WTC11 (cell line): ENCODE measurements around the gene AMOTL1.

Experiments
- CREB1 ChIP-seq: sonication (generic); formaldehyde crosslinking; IDR thresholded peaks from 2 replicates; pipeline ENCODE4 v1.8.0; 2023; ENCODE audit warnings: mild to moderate bottlenecking, missing genetic modification reagents
- FOXJ3 ChIP-seq: sonication (generic); formaldehyde crosslinking; IDR thresholded peaks from 2 replicates; pipeline ENCODE4 v1.9.0; 2021; ENCODE audit warnings: missing genetic modification reagents, mild to moderate bottlenecking, borderline replicate concordance
- JAZF1 ChIP-seq: fragments of 250-450 bp; sonication (Bioruptor Pico); IDR thresholded peaks from 2 replicates; pipeline ENCODE4 v1.9.0; 2021; ENCODE audit warnings: moderate library complexity, mild to moderate bottlenecking, inconsistent platforms
- NR3C1 ChIP-seq: sonication (generic); formaldehyde crosslinking; conservative IDR thresholded peaks from 2 replicates; pipeline ENCODE4 v1.8.1; 2023; ENCODE audit warnings: low read depth, mild to moderate bottlenecking, missing genetic modification reagents
- TCF7 ChIP-seq: sonication (generic); formaldehyde crosslinking; IDR thresholded peaks from 2 replicates; pipeline ENCODE4 v1.8.0; 2022; ENCODE audit warnings: mild to moderate bottlenecking, low read depth, missing genetic modification reagents, moderate library complexity
- ZNF317 ChIP-seq: sonication (generic); formaldehyde crosslinking; IDR thresholded peaks from 2 replicates; pipeline ENCODE4 v1.8.1; 2023; ENCODE audit warnings: low read depth, mild to moderate bottlenecking, moderate library complexity, missing genetic modification reagents, borderline replicate concordance
- TF ChIP-seq, protein P1 (sequence below): sonication (generic); formaldehyde crosslinking; IDR thresholded peaks from 2 replicates; pipeline ENCODE4 v1.8.0; 2022; ENCODE audit warnings: mild to moderate bottlenecking, missing genetic modification reagents
- TF ChIP-seq, protein P2 (sequence below): sonication (generic); formaldehyde crosslinking; IDR thresholded peaks from 2 replicates; pipeline ENCODE4 v1.8.0; 2022; ENCODE audit warnings: mild to moderate bottlenecking, missing genetic modification reagents
- TF ChIP-seq, protein P3 (sequence below): sonication (generic); formaldehyde crosslinking; IDR thresholded peaks from 2 replicates; pipeline ENCODE4 v1.8.0; 2022; ENCODE audit warnings: mild to moderate bottlenecking, missing genetic modification reagents
- TF ChIP-seq, protein P4 (sequence below): fragments of 200-600 bp; IDR thresholded peaks from 2 replicates; pipeline ENCODE4 v1.8.0; 2022; ENCODE audit warnings: antibody characterized with exemption
- TF ChIP-seq, protein P5 (sequence below): fragments of 250-450 bp; sonication (Bioruptor Pico); IDR thresholded peaks from 2 replicates; pipeline ENCODE4 v1.9.0; 2021; ENCODE audit warnings: mild to moderate bottlenecking, borderline replicate concordance
- TF ChIP-seq, protein P6 (sequence below): sonication (generic); formaldehyde crosslinking; conservative IDR thresholded peaks from 2 replicates; pipeline ENCODE4 v1.8.1; 2023; ENCODE audit warnings: mild to moderate bottlenecking, low read depth, missing genetic modification reagents, moderate library complexity

DNA sequence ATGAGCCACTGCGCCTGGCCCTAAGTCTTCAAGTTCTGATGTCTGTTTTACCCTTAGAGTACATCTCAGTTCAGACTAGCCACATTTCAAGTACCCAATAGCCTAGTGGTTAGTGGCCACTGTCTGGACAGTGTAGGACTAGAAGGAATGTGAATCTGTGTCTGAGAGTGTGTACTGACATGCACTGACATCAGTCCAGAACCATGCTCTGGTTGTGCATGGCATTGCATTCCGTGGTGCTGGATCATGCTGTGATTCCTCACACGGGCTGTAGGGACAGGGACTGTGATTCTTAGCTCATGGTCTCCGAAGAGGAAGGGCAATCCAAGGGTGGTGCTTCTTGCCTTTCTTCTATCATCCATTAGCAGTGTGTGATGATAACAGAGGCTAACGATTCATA lies 41.1 kb downstream of the AMOTL1 start:
- TF ChIP-seq, protein P1, sequence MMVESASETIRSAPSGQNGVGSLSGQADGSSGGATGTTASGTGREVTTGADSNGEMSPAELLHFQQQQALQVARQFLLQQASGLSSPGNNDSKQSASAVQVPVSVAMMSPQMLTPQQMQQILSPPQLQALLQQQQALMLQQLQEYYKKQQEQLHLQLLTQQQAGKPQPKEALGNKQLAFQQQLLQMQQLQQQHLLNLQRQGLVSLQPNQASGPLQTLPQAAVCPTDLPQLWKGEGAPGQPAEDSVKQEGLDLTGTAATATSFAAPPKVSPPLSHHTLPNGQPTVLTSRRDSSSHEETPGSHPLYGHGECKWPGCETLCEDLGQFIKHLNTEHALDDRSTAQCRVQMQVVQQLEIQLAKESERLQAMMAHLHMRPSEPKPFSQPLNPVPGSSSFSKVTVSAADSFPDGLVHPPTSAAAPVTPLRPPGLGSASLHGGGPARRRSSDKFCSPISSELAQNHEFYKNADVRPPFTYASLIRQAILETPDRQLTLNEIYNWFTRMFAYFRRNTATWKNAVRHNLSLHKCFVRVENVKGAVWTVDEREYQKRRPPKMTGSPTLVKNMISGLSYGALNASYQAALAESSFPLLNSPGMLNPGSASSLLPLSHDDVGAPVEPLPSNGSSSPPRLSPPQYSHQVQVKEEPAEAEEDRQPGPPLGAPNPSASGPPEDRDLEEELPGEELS: no peak
- TF ChIP-seq, protein P2, sequence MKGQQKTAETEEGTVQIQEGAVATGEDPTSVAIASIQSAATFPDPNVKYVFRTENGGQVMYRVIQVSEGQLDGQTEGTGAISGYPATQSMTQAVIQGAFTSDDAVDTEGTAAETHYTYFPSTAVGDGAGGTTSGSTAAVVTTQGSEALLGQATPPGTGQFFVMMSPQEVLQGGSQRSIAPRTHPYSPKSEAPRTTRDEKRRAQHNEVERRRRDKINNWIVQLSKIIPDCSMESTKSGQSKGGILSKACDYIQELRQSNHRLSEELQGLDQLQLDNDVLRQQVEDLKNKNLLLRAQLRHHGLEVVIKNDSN: no peak
- TF ChIP-seq, protein P3, sequence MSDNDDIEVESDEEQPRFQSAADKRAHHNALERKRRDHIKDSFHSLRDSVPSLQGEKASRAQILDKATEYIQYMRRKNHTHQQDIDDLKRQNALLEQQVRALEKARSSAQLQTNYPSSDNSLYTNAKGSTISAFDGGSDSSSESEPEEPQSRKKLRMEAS (CRISPR knock-in tag): no peak
- TF ChIP-seq, protein P4, sequence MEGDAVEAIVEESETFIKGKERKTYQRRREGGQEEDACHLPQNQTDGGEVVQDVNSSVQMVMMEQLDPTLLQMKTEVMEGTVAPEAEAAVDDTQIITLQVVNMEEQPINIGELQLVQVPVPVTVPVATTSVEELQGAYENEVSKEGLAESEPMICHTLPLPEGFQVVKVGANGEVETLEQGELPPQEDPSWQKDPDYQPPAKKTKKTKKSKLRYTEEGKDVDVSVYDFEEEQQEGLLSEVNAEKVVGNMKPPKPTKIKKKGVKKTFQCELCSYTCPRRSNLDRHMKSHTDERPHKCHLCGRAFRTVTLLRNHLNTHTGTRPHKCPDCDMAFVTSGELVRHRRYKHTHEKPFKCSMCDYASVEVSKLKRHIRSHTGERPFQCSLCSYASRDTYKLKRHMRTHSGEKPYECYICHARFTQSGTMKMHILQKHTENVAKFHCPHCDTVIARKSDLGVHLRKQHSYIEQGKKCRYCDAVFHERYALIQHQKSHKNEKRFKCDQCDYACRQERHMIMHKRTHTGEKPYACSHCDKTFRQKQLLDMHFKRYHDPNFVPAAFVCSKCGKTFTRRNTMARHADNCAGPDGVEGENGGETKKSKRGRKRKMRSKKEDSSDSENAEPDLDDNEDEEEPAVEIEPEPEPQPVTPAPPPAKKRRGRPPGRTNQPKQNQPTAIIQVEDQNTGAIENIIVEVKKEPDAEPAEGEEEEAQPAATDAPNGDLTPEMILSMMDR: no peak
- TF ChIP-seq CREB1: no peak
- no peak for TF ChIP-seq TCF7 (CRISPR knock-in tag)
- TF ChIP-seq JAZF1 (CRISPR knock-in tag): no peak
- TF ChIP-seq, protein P5, sequence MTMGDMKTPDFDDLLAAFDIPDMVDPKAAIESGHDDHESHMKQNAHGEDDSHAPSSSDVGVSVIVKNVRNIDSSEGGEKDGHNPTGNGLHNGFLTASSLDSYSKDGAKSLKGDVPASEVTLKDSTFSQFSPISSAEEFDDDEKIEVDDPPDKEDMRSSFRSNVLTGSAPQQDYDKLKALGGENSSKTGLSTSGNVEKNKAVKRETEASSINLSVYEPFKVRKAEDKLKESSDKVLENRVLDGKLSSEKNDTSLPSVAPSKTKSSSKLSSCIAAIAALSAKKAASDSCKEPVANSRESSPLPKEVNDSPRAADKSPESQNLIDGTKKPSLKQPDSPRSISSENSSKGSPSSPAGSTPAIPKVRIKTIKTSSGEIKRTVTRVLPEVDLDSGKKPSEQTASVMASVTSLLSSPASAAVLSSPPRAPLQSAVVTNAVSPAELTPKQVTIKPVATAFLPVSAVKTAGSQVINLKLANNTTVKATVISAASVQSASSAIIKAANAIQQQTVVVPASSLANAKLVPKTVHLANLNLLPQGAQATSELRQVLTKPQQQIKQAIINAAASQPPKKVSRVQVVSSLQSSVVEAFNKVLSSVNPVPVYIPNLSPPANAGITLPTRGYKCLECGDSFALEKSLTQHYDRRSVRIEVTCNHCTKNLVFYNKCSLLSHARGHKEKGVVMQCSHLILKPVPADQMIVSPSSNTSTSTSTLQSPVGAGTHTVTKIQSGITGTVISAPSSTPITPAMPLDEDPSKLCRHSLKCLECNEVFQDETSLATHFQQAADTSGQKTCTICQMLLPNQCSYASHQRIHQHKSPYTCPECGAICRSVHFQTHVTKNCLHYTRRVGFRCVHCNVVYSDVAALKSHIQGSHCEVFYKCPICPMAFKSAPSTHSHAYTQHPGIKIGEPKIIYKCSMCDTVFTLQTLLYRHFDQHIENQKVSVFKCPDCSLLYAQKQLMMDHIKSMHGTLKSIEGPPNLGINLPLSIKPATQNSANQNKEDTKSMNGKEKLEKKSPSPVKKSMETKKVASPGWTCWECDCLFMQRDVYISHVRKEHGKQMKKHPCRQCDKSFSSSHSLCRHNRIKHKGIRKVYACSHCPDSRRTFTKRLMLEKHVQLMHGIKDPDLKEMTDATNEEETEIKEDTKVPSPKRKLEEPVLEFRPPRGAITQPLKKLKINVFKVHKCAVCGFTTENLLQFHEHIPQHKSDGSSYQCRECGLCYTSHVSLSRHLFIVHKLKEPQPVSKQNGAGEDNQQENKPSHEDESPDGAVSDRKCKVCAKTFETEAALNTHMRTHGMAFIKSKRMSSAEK (CRISPR knock-in tag): no peak
- TF ChIP-seq FOXJ3 (CRISPR knock-in tag): no peak
- TF ChIP-seq ZNF317: no peak
- no peak for TF ChIP-seq NR3C1 (CRISPR knock-in tag)
- TF ChIP-seq, protein P6, sequence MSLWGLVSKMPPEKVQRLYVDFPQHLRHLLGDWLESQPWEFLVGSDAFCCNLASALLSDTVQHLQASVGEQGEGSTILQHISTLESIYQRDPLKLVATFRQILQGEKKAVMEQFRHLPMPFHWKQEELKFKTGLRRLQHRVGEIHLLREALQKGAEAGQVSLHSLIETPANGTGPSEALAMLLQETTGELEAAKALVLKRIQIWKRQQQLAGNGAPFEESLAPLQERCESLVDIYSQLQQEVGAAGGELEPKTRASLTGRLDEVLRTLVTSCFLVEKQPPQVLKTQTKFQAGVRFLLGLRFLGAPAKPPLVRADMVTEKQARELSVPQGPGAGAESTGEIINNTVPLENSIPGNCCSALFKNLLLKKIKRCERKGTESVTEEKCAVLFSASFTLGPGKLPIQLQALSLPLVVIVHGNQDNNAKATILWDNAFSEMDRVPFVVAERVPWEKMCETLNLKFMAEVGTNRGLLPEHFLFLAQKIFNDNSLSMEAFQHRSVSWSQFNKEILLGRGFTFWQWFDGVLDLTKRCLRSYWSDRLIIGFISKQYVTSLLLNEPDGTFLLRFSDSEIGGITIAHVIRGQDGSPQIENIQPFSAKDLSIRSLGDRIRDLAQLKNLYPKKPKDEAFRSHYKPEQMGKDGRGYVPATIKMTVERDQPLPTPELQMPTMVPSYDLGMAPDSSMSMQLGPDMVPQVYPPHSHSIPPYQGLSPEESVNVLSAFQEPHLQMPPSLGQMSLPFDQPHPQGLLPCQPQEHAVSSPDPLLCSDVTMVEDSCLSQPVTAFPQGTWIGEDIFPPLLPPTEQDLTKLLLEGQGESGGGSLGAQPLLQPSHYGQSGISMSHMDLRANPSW: no peak
